ENCODE measurements around the gene PRX. TPM values are rescaled to one million over a fixed set of nuclear protein-coding genes. Genes with fewer than 3 reads are reported as not detected.

The PRX gene
- total and polyA plus RNA-seq, 9 of the 15 experiments (the other 6 are each of a cell fraction or from before 2014, with no cell fraction given): 0.65 to 3.5 (median 1.7) TPM; not detected in 2

GRCh38 chr19:40443131-40443999, 30.2 kb upstream of the PRX start (continued):
- peak; percentile 37 for TF ChIP-seq POU5F1 (IDR thresholded peaks at IDR 0.05; ENCODE audit: borderline replicate concordance, low read depth, low read length, partially characterized antibody)
- TF ChIP-seq SMARCA5 (IDR thresholded peaks at IDR 0.05): peak; percentile 70; the same call in 1 of the 2 replicates
- peak; percentile 94 for TF ChIP-seq MTA1 (IDR thresholded peaks at IDR 0.05; ENCODE audit: borderline replicate concordance)
- peak; percentile 93 for TF ChIP-seq ZNF143 (CRISPR knock-in tag; IDR thresholded peaks at IDR 0.05)
- no peak for TF ChIP-seq NR0B1 (IDR thresholded peaks at IDR 0.05; ENCODE audit: partially characterized antibody)
- peak in 1 of 2 experiments; percentile 24; a peak in 1 of 4 replicates for TF ChIP-seq RAD21 (CRISPR knock-in tag; conservative IDR thresholded peaks at IDR 0.05 in 1 of 2, IDR thresholded peaks at IDR 0.05 in 1 of 2)
- TF ChIP-seq HDAC3 (IDR thresholded peaks at IDR 0.05; ENCODE audit: borderline replicate concordance, partially characterized antibody): no peak
- peak; percentile 72 for TF ChIP-seq ZBTB7A (IDR thresholded peaks at IDR 0.05; ENCODE audit: borderline replicate concordance, control insufficient read depth, low read depth, low read length)
- no peak for TF ChIP-seq YBX1 (IDR thresholded peaks at IDR 0.05)
- TF ChIP-seq RFX5 (IDR thresholded peaks at IDR 0.05; ENCODE audit: low read depth, low read length): no peak
- TF ChIP-seq ARID1B (IDR thresholded peaks at IDR 0.05): no peak
- no peak; the same call in none of the 2 replicates for TF ChIP-seq POLR2A (conservative IDR thresholded peaks at IDR 0.05)
- no peak for TF ChIP-seq NR1H2 (CRISPR knock-in tag; IDR thresholded peaks at IDR 0.05)
- no peak for TF ChIP-seq MEF2D (tag; conservative IDR thresholded peaks at IDR 0.05; ENCODE audit: low read depth)
- TF ChIP-seq ZNF324 (CRISPR knock-in tag; IDR thresholded peaks at IDR 0.05): no peak
- peak; percentile 71; the same call in 1 of the 2 replicates for TF ChIP-seq CBX1 (IDR thresholded peaks at IDR 0.05; ENCODE audit: low read depth)
- TF ChIP-seq ILF3 (IDR thresholded peaks at IDR 0.05; ENCODE audit: borderline replicate concordance): no peak
- peak; percentile 82 to 90; a peak in 3 of 4 replicates for TF ChIP-seq SIN3A (IDR thresholded peaks at IDR 0.05; ENCODE audit: borderline replicate concordance in 2 of 2, control insufficient read depth in 1 of 2, low read depth in 2 of 2, low read length in 2 of 2)
- no peak for TF ChIP-seq SETDB1 (IDR thresholded peaks at IDR 0.05; ENCODE audit: low read length)
- TF ChIP-seq CUX1 (CRISPR knock-in tag; IDR thresholded peaks at IDR 0.05): no peak
- peak; percentile 60 for TF ChIP-seq NBN (IDR thresholded peaks at IDR 0.05; ENCODE audit: low read depth)
- TF ChIP-seq SRSF9 (IDR thresholded peaks at IDR 0.05; ENCODE audit: borderline replicate concordance, low read depth, low read length): no peak
- TF ChIP-seq KLF10 (CRISPR knock-in tag; IDR thresholded peaks at IDR 0.05): no peak
